GM19372 (cell line): Measurements from ENCODE around the gene BHLHA15.

Source experiments
- ATAC-seq: cut with Tn5 transposase; IDR thresholded peaks from one replicate; pipeline ENCODE4 v1.9.1; 2021; ENCODE audit warnings: mild to moderate bottlenecking, low read depth, moderate library complexity; ENCODE audit not compliant: unreplicated experiment

The BHLHA15 gene

DNA sequence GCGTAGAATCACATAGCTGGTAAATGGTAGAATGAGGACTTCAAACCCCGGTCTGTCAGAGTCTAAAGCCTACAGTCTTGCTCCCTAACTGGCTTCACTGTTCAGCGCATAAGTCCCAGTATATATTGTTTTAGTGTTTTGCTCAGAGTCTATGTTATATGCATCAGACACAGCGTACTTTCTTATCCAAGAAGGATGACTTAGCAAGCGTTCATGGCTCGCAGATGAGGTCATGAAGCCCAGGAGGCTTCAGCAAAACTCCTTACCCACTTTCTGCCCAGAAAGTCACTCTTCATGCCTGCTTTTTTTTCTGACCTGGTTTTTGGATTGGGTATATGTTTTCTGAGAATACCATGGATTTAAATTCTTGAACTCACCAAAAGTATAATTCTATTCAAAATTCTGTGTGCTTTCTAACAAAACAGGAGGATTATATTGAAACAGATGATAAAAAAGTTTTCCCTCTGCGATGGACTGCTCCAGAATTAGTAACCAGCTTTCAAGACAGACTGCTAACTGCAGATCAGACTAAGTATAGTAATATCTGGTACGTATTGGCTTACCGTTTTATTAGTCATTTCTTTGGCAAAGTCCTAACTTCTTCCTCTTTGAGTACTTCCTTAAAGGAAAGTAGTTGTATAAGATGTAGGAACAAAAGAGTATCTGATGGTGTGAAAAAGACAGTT lies 24.6 kb upstream of the BHLHA15 start:
- no peak for ATAC-seq

DNA sequence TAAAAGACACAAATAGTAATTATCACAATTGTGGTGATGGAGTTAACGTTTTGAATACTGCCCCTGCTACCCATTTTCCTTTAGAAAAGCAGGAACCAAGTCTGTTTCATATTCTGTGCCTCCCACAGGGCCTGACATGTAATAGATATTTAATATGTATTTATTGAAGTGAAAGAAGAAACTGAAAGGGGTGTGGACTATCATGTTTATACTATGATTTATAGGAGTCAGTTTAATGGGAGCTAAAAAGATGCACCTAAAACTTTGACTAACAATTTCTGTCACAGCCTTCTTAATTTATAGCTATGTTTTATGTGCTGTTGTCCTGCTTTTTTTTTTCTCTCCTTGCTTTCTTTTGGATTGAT lies 24.1 kb upstream of the BHLHA15 start:
- no peak for ATAC-seq

DNA sequence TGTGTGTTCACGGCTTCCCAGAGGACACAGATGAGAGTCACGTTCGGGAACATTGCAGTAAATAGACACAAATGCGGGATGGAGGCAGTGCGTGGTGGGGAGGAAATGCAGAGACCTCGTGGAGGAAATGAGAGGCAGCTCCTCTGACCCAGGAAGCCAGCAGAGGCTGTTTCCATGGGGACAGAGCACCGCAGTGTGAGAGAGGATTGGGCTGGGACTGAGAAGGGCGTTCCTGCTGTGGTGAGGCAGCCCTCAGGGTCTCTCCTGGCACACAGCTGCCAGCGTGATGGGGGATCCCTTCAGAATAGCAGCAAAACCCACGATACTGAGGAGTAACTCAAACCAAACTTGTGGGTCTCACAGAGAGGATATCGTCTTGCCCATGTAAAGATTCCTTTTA lies 21.7 kb upstream of the BHLHA15 start:
- ATAC-seq: no peak

DNA sequence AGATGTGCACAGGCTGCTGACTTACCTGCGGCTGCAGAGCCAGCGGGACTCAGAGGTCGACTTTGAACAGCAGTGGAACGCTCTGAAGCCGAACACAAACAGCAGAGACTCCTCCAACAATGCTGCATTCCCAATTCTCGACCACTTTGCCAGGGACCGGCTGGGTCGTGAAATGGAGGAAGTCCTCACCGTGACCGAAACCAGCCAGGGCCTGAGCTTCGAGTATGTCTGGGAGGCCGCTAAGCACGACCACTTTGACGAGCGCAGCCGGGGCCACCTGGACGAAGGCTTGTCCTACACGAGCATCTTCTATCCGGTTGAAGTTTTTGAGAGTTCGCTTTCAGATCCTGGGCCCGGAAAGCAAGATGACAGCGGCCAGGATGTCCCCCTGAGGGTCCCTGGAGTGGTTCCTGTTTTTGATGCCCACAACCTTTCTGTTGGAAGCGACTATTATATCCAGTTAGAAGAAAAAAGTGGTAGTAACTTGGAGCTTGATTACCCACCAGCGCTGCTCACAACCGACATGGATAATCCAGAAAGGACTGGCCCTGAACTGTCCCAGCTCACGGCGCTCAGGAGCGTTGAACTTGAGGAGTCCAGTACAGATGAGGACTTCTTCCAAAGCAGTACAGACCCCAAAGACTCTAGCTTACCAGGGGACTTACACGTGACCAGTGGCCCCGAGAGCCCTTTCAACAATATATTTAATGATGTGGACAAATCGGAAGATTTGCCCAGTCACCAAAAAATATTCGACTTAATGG lies 19.4 kb upstream of the BHLHA15 start:
- ATAC-seq: no peak

DNA sequence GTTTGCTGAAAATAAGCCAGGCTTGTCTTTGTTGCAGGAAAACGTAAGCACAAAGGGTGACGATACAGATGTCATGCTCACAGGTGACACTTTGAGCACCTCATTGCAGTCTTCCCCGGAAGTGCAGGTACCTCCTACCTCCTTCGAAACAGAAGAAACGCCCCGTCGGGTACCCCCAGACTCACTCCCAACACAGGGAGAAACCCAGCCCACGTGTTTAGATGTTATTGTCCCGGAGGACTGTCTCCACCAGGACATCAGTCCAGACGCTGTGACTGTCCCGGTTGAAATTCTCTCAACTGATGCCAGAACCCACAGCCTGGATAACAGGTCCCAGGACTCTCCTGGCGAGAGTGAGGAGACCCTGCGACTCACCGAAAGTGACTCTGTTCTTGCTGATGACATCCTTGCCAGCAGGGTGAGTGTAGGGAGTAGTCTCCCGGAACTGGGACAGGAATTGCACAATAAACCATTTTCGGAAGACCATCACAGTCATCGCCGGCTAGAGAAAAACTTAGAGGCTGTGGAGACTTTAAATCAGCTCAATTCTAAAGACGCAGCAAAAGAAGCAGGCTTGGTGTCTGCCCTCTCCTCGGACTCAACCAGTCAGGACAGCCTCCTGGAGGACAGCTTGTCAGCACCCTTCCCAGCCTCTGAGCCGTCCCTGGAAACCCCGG lies 18.3 kb upstream of the BHLHA15 start:
- ATAC-seq: no peak

DNA sequence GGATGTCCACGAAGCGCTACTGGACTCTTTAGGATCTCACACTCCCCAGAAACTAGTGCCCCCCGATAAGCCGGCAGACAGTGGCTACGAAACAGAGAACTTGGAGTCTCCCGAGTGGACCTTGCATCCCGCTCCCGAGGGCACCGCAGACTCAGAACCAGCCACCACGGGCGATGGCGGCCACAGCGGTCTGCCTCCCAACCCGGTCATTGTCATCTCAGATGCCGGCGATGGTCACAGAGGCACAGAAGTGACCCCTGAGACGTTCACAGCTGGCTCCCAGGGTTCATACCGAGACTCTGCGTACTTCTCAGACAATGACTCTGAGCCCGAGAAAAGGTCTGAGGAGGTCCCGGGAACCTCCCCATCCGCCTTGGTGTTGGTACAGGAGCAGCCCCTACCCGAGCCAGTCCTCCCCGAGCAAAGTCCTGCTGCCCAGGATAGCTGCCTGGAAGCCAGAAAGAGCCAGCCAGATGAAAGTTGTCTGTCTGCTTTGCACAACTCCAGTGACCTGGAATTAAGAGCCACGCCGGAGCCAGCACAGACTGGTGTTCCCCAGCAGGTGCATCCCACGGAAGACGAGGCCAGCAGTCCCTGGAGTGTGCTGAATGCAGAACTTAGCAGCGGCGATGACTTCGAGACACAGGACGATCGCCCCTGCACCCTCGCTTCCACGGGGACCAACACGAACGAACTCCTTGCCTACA lies 17.6 kb upstream of the BHLHA15 start:
- ATAC-seq: no peak

DNA sequence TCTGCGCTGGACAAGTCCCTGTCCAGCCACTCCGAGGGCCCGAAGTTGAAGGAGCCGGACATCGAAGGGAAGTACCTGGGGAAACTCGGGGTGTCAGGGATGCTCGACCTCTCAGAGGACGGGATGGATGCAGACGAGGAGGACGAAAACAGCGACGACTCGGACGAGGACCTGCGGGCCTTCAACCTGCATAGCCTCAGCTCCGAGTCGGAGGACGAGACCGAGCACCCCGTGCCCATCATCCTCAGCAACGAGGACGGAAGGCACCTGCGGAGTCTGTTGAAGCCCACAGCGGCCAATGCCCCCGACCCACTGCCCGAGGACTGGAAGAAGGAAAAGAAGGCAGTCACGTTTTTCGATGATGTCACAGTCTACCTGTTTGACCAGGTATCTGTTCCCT lies 17.1 kb upstream of the BHLHA15 start:
- ATAC-seq: no peak

DNA sequence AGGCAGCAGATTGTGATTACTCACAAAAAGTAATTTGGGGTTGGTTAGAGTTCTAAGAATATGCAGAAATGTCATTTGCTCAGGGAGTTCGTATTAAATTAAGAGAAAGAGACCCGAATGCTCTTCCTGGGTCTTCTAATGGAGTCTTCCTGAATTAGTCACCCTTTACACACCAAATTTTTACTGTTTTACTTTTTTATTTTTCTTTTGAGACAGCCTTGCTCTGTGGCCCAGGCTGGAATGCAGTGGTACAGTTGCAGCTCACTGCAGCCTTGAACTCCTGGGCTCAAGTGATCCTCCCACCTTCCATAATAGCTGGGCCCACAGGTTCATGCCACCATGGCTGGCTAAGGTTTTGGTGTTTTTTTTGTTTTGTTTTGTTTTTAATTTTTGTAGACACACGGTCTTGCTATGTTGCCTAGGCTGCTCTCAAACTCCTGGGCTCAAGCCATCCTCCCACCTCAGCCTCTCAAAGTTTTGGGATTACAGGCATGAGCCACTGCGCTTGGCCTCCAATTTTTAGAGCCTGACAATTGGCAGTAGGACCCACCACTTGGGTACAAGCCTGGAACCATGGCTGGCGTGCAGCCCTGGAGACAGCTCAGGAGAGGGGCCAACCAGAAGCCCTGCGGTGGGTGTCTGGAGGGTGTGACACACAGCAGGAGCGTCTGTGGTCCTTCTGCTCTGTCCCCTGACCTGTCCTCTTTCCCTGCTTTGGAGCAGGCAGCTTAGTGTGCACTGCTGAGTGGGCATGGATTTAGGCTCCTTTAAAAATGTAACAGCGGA lies 16.4 kb upstream of the BHLHA15 start:
- ATAC-seq: no peak

DNA sequence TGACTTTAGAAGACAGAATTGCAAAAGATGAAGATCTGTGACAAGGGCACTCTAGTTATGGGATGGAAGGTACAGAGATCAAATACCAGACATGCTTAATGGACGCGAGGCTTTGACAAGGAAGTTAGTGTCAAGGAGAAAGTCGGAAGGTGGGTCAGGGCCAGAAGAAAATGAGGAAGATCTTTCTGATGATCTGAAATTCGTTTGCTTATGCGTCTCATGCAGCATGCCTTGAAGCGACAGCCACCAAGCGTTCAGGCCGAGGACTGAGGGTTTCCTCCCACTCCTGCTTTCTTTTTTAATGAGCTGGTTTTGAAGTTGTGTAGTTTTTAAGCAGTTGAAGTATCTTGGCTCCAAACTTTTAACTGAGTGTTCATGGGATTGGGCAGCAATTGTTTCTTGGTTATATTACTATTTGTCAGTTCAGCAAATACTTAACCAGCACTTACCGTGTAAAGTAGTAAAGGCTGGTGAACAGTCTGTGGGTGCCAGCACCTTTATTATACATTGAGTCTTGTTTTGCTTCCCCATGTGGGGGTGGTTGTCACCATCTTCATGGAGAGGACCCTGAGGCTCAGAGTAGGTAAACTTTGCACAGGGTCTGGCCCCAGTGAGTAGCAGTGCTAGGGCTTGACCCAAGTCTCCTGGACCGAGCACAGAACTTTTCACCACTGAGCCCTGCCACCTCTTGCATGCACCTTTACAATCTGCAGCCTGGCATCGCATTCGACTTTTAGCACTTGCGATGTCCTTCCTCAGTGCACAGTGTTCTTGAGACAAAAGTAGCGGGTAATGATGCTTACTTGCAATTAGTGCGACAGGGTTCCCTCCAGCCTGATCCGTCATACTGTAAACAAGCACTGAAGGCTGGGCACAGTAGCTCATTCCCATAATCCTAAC lies 14.3 kb upstream of the BHLHA15 start:
- ATAC-seq: no peak

DNA sequence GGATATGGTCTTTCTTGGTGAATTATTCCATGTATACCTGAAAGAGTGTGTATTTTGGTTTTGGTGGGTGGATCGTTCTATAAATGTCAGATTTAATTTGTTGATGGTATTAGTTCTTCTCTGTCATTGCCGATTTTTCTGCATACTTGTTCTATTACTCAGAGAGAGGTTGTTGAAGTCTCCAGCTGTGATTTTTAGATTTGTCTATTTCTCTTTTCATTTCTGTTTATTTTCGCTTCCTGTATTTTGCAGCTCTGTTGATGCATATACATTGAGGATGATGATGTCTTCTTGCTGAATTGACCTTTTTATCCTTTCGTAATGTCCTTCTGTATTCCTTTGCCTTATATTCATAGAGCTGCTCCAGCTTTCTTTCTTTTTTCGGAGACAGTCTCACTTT lies 12.1 kb upstream of the BHLHA15 start:
- ATAC-seq: no peak

DNA sequence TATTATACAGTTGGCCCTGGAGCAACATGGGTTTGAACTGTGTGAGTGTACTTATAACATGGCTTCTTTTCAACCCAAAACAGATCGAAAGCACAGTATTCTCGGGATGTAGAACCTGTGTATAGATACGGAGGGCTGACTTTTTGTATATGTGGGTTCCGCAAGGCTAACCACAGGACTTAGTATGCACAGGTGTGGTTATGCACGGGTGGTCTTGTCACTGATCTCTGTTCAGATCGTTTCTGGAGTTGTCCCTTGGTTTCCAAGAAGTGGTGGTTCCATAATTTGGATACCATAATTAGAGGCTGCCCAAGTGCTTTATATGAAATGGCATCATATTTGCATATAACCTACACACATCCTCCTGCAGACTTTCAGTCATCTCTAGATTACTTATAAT lies 10.9 kb upstream of the BHLHA15 start:
- no peak for ATAC-seq

DNA sequence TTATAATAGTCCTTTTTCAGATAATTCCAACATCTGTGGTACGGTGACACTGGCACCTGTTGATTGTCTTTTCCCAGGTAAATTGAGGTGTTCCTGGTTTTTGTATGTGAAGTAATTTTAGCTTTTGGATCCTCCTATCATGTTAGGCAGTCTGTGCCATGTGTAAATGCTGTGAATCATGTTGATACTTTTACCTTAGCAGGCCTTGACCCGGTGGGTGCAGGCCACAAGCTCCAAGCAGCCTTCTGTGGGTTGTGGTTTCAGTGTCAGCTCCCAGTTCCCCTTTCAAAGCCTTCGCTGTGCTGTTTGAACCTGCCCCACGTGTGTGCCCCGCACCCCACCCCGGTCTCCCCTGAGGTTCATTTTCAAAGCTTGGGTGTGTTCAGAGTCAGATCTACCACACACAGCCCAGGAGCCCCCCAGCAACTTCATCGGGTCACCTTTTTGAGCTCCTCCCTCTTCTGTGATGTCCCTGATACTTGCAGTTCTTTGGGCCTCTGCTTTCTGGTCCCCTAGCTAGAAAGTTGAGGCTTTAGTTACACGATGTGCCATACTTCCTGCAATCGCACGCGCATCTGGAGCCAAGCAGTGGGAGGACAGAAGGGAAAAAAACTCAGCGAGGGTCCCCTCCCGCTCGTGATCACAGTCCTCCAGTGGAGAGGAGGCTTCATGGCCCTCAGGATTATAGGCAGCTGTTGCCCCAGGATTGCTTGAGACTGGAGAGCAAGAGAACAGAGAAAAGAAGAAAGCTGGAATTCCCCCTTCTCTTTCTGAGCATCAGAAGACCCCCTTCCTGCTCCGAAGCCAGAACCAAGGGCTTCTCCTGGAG lies 8.7 kb upstream of the BHLHA15 start:
- peak; percentile 87 for ATAC-seq

DNA sequence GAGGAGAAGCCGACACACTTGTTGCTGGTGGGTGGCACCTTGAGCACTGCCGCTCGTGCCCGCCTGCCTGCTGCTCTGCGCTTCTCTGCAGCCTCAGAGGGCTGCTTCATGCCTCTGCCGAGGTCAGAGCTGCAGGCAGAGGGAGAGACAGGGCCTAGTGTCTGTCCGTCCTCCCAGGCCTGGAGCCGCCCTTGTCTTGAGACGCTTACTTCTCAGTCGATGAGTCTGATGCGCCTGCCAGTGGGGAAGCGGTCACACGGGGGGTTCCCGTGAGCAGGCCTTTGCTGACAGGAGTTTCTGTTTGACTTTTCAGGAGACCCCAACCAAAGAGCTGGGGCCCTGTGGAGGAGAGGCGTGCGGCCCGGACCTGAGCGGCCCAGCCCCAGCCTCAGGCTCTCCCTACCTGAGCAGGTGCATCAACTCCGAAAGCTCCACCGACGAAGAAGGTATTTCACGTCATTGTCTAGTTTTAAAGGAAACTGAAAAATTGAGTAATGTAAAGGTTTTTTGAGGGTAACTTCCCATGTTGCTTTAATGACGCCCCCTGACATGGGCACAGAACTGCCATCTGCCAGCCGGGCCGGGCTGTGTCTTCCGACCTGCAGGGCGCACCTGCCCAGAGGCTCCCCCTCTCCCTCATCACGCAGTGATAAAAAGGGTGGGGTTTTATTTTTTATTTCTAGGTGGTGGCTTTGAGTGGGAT lies 7.8 kb upstream of the BHLHA15 start:
- no peak for ATAC-seq

DNA sequence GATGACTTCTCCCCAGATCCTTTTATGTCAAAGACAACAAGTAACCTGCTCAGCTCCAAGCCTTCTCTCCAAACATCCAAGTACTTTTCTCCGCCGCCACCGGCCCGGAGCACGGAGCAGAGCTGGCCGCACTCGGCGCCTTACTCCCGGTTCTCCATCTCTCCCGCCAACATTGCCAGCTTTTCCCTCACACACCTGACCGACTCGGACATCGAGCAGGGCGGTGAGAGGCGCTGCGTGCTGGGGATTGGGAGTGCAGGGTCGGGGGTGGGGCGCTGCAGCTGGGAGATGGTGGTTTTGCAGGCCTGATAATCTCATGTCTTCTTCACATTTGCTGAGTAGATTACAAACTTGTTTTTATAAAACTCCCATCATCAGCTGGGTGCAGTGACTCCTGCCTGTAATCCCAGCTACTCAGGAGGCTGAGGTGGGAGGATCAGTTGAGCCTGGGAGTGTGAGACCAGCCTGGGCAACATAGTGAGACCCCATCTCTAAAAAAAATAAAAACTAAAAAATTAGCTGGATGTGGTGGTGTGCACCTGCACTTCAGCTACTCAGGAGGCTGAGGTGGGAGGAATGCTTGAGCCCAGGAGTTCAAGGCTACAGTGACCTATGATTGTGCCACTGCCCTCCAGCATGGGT lies 7.2 kb upstream of the BHLHA15 start:
- ATAC-seq: no peak

DNA sequence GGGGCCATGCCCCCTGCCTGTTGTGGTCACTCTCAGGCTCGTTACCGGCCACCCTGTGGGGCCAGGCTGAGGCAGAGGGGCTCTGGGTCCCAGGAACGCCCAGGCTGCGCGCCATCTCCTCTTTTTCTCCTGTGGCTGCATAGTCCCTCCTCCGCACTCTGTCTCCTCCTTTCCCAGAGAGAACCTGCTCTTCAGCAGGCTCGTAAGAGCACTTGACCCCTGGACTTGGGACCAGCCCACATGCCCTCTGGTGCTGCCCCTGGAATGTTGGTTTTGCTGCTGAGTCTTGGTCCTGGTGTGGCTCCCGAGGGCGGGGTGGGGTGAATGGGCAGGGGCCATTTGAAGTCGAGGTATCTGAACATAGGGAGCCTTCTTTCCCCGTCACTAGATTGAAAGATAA lies 6.6 kb upstream of the BHLHA15 start:
- no peak for ATAC-seq

DNA sequence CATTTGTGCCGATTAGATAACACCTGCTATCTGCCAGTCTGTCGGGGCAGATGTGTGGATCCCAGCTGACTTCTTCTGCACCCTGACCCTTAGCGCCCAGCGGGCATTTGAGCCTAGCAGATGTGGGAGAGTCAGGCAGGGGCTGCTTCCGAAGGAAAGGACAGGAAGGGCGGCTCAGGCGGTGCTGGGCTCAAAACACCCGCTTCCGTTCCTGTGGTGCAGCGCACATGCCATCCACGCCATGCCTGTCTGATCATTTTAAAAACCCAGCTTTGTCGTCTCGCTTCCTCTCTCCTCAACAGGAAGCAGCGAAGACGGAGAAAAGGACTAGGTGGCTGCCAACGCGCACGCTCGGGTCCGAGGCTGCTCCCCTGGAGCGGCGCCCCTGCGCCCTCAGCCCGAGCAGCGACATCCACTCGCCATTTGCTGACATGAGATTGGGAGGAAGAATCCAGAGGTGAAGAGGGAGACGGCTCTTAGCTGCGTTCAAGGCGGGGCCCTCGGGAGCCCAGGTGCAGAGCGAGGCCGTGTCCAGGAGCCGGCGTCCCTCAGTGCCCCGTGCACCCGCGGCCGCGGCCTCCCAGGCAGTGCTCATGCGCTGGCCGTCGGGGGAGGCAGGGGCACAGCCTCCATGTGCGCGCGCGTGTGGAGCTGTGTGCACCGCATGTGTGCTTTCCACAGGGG lies 5.9 kb upstream of the BHLHA15 start:
- no peak for ATAC-seq
